Esophagus squamous epithelium (tissue), 4 donors: ENCODE measurements around the gene SULT1C3.

Source experiments
- POLR2A ChIP-seq, 4 donors: fragments of 450-650 bp; IDR thresholded peaks; one replicate each; pipeline ENCODE4 v1.6.1; 2017; ENCODE audit warnings: antibody characterized with exemption in 4 of 4, mild to moderate bottlenecking in 4 of 4, moderate library complexity in 3 of 4
- TF ChIP-seq, protein P1 (sequence below), 6 experiments: fragments of 450-650 bp in 4 of 6; fragments of 200-600 bp in 2 of 6; sonication (generic) in 2 of 6; IDR thresholded peaks; one replicate each; pipeline ENCODE4 v1.5.1; 2016 to 2019; ENCODE audit warnings: antibody characterized with exemption in 6 of 6, mild to moderate bottlenecking in 4 of 6, moderate library complexity in 4 of 6

DNA sequence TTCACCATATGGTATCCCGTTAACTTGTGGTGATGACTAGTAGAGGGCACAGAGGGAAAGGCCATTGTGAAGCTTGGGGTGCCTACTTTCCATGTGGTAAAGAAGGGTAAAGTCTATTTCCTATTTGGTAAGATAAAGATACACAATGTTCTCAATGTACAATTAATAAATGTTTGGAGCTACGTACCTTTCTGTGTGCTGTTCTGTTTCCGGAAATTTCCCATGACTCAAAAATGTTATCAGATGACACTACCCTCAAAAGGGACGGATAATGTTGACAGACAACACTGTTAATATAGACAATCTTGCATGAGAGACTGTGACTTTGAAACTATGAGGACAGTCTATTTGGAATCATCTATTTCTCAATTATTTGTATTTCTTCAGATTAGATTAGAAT, 4.2 kb upstream of the SULT1C3 start:
- TF ChIP-seq, protein P1, sequence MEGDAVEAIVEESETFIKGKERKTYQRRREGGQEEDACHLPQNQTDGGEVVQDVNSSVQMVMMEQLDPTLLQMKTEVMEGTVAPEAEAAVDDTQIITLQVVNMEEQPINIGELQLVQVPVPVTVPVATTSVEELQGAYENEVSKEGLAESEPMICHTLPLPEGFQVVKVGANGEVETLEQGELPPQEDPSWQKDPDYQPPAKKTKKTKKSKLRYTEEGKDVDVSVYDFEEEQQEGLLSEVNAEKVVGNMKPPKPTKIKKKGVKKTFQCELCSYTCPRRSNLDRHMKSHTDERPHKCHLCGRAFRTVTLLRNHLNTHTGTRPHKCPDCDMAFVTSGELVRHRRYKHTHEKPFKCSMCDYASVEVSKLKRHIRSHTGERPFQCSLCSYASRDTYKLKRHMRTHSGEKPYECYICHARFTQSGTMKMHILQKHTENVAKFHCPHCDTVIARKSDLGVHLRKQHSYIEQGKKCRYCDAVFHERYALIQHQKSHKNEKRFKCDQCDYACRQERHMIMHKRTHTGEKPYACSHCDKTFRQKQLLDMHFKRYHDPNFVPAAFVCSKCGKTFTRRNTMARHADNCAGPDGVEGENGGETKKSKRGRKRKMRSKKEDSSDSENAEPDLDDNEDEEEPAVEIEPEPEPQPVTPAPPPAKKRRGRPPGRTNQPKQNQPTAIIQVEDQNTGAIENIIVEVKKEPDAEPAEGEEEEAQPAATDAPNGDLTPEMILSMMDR (IDR thresholded peaks at IDR 0.05), result no peak
- TF ChIP-seq POLR2A (IDR thresholded peaks at IDR 0.05), result no peak
